Endothelial cell of umbilical vein (primary cell): ENCODE measurements around the gene CACNA1C. TPM values are rescaled to one million over a fixed set of nuclear protein-coding genes. Genes with fewer than 3 reads are reported as not detected.

Experiments
- BruUV-seq: library from RNA; stranded (reverse); fragments of 400-500 nt; replicated peaks from 2 replicates; lab custom pipeline; 2021; lab: Mats Ljungman, UMichigan
- CTCF ChIA-PET: fragments of 300-600, 350-600 bp; sonication (Branson Sonifier 250); formaldehyde crosslinking; loops from one replicate; lab custom pipeline; 2021; ENCODE audit warnings: antibody characterized with exemption, inconsistent platforms; lab: Charles Lee
- POLR2A ChIA-PET: fragments of 300-600, 350-600 bp; sonication (Branson Sonifier 250); formaldehyde crosslinking; loops from one replicate; lab custom pipeline; 2021; ENCODE audit warnings: antibody characterized with exemption, inconsistent platforms; lab: Charles Lee
- DNase-seq: peaks from one replicate; pipeline ENCODE4 v3.0.0-alpha.2; 2011; ENCODE audit warnings: low read depth, low spot score
- FAIRE-seq: peaks from 2 replicates; lab custom pipeline; 2011; peaks lifted over from hg19 to GRCh38; lab: Jason Lieb, UNC
- H2AFZ ChIP-seq: 2 replicates; pipeline ENCODE4 v1.6.0; 2012; ENCODE audit warnings: low read depth, low read length, control low read depth, inconsistent platforms
- H3K27ac ChIP-seq: 2 replicates; pipeline ENCODE4 v1.5.1; 2011; ENCODE audit warnings: low read depth, mild to moderate bottlenecking, control low read depth, low read length, moderate library complexity; ENCODE audit not compliant: insufficient read depth
- H3K27me3 ChIP-seq, 2 experiments: 2 replicates each; pipeline versions ENCODE4 v1.6.0 to v1.6.1; 2011; ENCODE audit warnings: low read length in 2 of 2, mixed read lengths in 1 of 2; ENCODE audit not compliant: control insufficient read depth in 2 of 2, insufficient read depth in 2 of 2
- H3K36me3 ChIP-seq, 2 experiments: 2 replicates in 1 of 2; 3 replicates in 1 of 2; pipeline ENCODE4 v1.5.1; 2011; ENCODE audit warnings: low read length in 2 of 2, mild to moderate bottlenecking in 1 of 2, moderate library complexity in 1 of 2; ENCODE audit not compliant: control insufficient read depth in 2 of 2, insufficient read depth in 2 of 2; ENCODE audit errors: extremely low read depth in 1 of 2
- H3K4me1 ChIP-seq: 3 replicates; pipeline ENCODE4 v1.5.1; 2011; ENCODE audit warnings: mild to moderate bottlenecking, low read length; ENCODE audit not compliant: control insufficient read depth, insufficient read depth; ENCODE audit errors: extremely low read depth
- H3K4me2 ChIP-seq: 2 replicates; pipeline ENCODE4 v1.6.1; 2011; ENCODE audit warnings: low read length, control low read depth, mixed read lengths; ENCODE audit not compliant: insufficient read depth
- H3K4me3 ChIP-seq, 3 experiments: fragments of 200-600 bp in 1 of 3; sonication (generic), shearing (Covaris generic) in 1 of 3; replicated peaks in 1 of 3; 2 replicates each; pipeline ENCODE4 v1.5.1; 2011 to 2016; ENCODE audit warnings: control low read depth in 3 of 3, low read length in 3 of 3, mild to moderate bottlenecking in 2 of 3, inconsistent platforms in 1 of 3, low read depth in 1 of 3, moderate library complexity in 1 of 3; ENCODE audit not compliant: insufficient read depth in 1 of 3
- H3K79me2 ChIP-seq: 2 replicates; pipeline ENCODE4 v1.6.0; 2012; ENCODE audit warnings: low read length, inconsistent platforms; ENCODE audit not compliant: control insufficient read depth, insufficient read depth
- H3K9ac ChIP-seq: replicated peaks from 2 replicates; pipeline ENCODE3; 2011; ENCODE audit warnings: low read length, control low read depth; ENCODE audit not compliant: insufficient read depth; ENCODE audit errors: extremely low read depth
- H3K9me1 ChIP-seq: replicated peaks from 3 replicates; pipeline ENCODE4 v1.6.0; 2011; ENCODE audit warnings: mild to moderate bottlenecking, low read length; ENCODE audit not compliant: control insufficient read depth, insufficient read depth; ENCODE audit errors: extremely low read depth
- H3K9me3 ChIP-seq: replicated peaks from 2 replicates; pipeline ENCODE4 v1.5.1; 2012; ENCODE audit warnings: low read length, inconsistent platforms; ENCODE audit not compliant: control insufficient read depth, insufficient read depth
- H4K20me1 ChIP-seq: replicated peaks from 2 replicates; pipeline ENCODE3; 2011; ENCODE audit warnings: mild to moderate bottlenecking, low read length; ENCODE audit not compliant: control insufficient read depth, insufficient read depth; ENCODE audit errors: extremely low read depth
- CTCF ChIP-seq, 2 donors: IDR thresholded peaks; 1 replicate in 1 of 2; 2 replicates in 1 of 2; pipeline ENCODE4 v1.5.1; 2011; ENCODE audit warnings: low read length in 2 of 2, mild to moderate bottlenecking in 2 of 2, moderate library complexity in 2 of 2, control low read depth in 1 of 2, inconsistent platforms in 1 of 2, low read depth in 1 of 2; ENCODE audit not compliant: insufficient read depth in 1 of 2; ENCODE audit errors: extremely low read depth in 1 of 2
- EZH2 ChIP-seq: IDR thresholded peaks from 2 replicates; pipeline ENCODE4 v1.6.1; 2012; ENCODE audit warnings: borderline replicate concordance, low read depth, mild to moderate bottlenecking, moderate library complexity, low read length, inconsistent platforms; ENCODE audit not compliant: severe bottlenecking
- FOS ChIP-seq: IDR thresholded peaks from 2 replicates; pipeline ENCODE4 v1.6.1; 2011; ENCODE audit warnings: mild to moderate bottlenecking, low read length, moderate library complexity, borderline replicate concordance; ENCODE audit not compliant: insufficient read depth
- GATA2 ChIP-seq: IDR thresholded peaks from 2 replicates; pipeline ENCODE4 v1.7.0; 2011; ENCODE audit warnings: low read depth, mild to moderate bottlenecking, moderate library complexity, mixed read lengths, low read length; ENCODE audit not compliant: insufficient read length, insufficient read depth
- JUN ChIP-seq: IDR thresholded peaks from 2 replicates; pipeline ENCODE4 v1.6.1; 2011; ENCODE audit warnings: borderline replicate concordance, low read depth; ENCODE audit not compliant: insufficient read length, insufficient read depth
- MAX ChIP-seq: IDR thresholded peaks from 2 replicates; pipeline ENCODE4 v1.6.1; 2011; ENCODE audit not compliant: insufficient read depth, insufficient read length
- MYC ChIP-seq: IDR thresholded peaks from one replicate; pipeline ENCODE4 v1.6.1; 2011; ENCODE audit warnings: mild to moderate bottlenecking, low read depth, low read length
- POLR2A ChIP-seq: IDR thresholded peaks from 2 replicates; pipeline ENCODE4 v1.6.1; 2012; ENCODE audit warnings: low read depth, mild to moderate bottlenecking, control low read depth, low read length
- POLR2AphosphoS5 ChIP-seq: IDR thresholded peaks from 2 replicates; pipeline ENCODE4 v1.6.1; 2012; ENCODE audit warnings: low read depth, mild to moderate bottlenecking, control low read depth, low read length, moderate library complexity; ENCODE audit not compliant: insufficient read depth
- dilution Hi-C: fragments of 300-500 bp; cut with MboI; formaldehyde crosslinking; loops from one replicate; pipeline ENCODE4 v1.15.0; 2019; ENCODE audit warnings: low sequenced_read_pairs; ENCODE audit not compliant: extremely low pct_ligation_motif_present
- intact Hi-C: fragments of 100-400 bp; cut with micrococcal nuclease; formaldehyde crosslinking; loops from one replicate; pipeline ENCODE4 v1.10.0; 2022
- polyA plus RNA-seq, 4 experiments: library from polyadenylated mRNA; depleted of rRNA in 3 of 4; stranded (reverse) in 3 of 4; unstranded in 1 of 4; fragments of >200 nt; gene quantifications; 2 replicates each; pipeline versions ENCODE4 v1.2.1 to v1.2.3, GENCODE V29; 2011 to 2012; ENCODE audit warnings: missing spikeins in 1 of 4
- total RNA-seq: library from RNA; stranded (reverse); gene quantifications from 2 replicates; pipeline ENCODE4 v1.2.3, GENCODE V29; 2021

CACNA1C gene
- total and polyA plus RNA-seq, 2 donors (not counting 3 experiments of a cell fraction or from before 2014, with no cell fraction given) = not detected

GRCh38 chr12:2386566-2386965 lies 333.8 kb downstream of the CACNA1C start:
- Histone ChIP-seq H3K4me1 (no peaks in the 10 kb centered on the region), H3K9ac (no peak overlapping the region), H3K4me2 (no peak overlapping the region), H3K27ac (no peak overlapping the region), H3K9me3 (no peaks in the 10 kb centered on the region), H3K4me3 (no peak overlapping the region), H3K27me3 (no peaks in the 10 kb centered on the region), H3K36me3 (no peaks in the 10 kb centered on the region), H3K79me2 (no peaks in the 10 kb centered on the region), H4K20me1 (no peaks in the 10 kb centered on the region), H3K9me1 (no peaks in the 10 kb centered on the region), H2AFZ (no peak overlapping the region)
- intact Hi-C loops = no loop called here
- ChIA-PET CTCF (interaction anchor here (1.2 kb wide), 1 partner anchor 8 kb away, joined by 4 read pairs; no protein-coding TSS in a partner anchor), POLR2A (no interaction called here)
- TF ChIP-seq MYC = no peak
- no peak for TF ChIP-seq POLR2AphosphoS5
- TF ChIP-seq EZH2 = no peak
- DNase-seq (no peak), FAIRE-seq (no peak)
- dilution Hi-C loops = no loop called here
- BruUV-seq = no TSS peak

GRCh38 chr12:2387103-2387834 lies 334.5 kb downstream of the CACNA1C start:
- no peaks in the 10 kb centered on the region for H3K79me2 ChIP-seq
- no peak overlapping the region for H3K4me3 ChIP-seq
- POLR2A ChIA-PET = no interaction called here
- H3K4me2 ChIP-seq = no peak overlapping the region
- dilution Hi-C loops = no loop called here
- no peak overlapping the region for H3K9ac ChIP-seq
- H3K4me1 ChIP-seq = no peaks in the 10 kb centered on the region
- TF ChIP-seq JUN (no peak), POLR2AphosphoS5 (no peak), CTCF (IDR thresholded peaks at IDR 0.05; ENCODE audit: extremely low read depth in 1 of 2, insufficient read depth in 1 of 2, low read depth in 1 of 2, low read length in 2 of 2) (no peak), GATA2 (no peak), EZH2 (no peak), POLR2A (no peak), FOS (no peak), MAX (no peak), MYC (no peak)
- no TSS peak for BruUV-seq
- H2AFZ ChIP-seq = no peak overlapping the region
- H3K9me1 ChIP-seq = no peaks in the 10 kb centered on the region
- intact Hi-C loops = no loop called here
- no peaks in the 10 kb centered on the region for H4K20me1 ChIP-seq
- CTCF ChIA-PET = no interaction called here
- no peaks in the 10 kb centered on the region for H3K36me3 ChIP-seq
- FAIRE-seq (no peak), DNase-seq (no peak)
- H3K9me3 ChIP-seq = no peaks in the 10 kb centered on the region
- no peak overlapping the region for H3K27ac ChIP-seq
- H3K27me3 ChIP-seq = no peaks in the 10 kb centered on the region
